ENCODE data around the gene ADPRH. TPM values are rescaled to one million over a fixed set of nuclear protein-coding genes. Genes with fewer than 3 reads are reported as not detected.

The ADPRH gene
- total and polyA plus RNA-seq, 9 donors = 4.0 to 10.3 (median 7.9) TPM

- Histone ChIP-seq H3K9me3 (replicated peaks; ENCODE audit: control insufficient read depth, low read depth, low read length) (no peaks in the 10 kb centered on the region), H3K27ac (ENCODE audit: low read length) (no peak overlapping the region), H3K27me3 (ENCODE audit: control insufficient read depth, insufficient read depth, low read length) (peaks cover 2% of the 10 kb centered on the region), H3K4me3 (ENCODE audit: low read length) (no peak overlapping the region), H3K36me3 (ENCODE audit: control insufficient read depth, insufficient read depth, low read length) (no peaks in the 10 kb centered on the region), H3K4me1 (ENCODE audit: control insufficient read depth, insufficient read depth, low read length) (no peaks in the 10 kb centered on the region)
- WGBS (ENCODE audit: insufficient coverage) = 71% methylated on average over 1 of the region's 1 CpG
- DNase-seq = no peak
Observed at GRCh38 chr3:119604878-119605277, 25.6 kb downstream of the ADPRH start.

GRCh38 chr3:119608405-119609000 lies 29.2 kb downstream of the ADPRH start:
- H3K27me3 ChIP-seq (ENCODE audit: control insufficient read depth, insufficient read depth, low read length) = peaks cover 2% of the 10 kb centered on the region
- no peaks in the 10 kb centered on the region for H3K4me1 ChIP-seq (ENCODE audit: control insufficient read depth, insufficient read depth, low read length)
- no CpG with 5 or more reads among the region's 6 CpGs for WGBS (ENCODE audit: insufficient coverage)
- DNase-seq = peak; percentile 41
- H3K36me3 ChIP-seq (ENCODE audit: control insufficient read depth, insufficient read depth, low read length) = no peaks in the 10 kb centered on the region
- H3K27ac ChIP-seq (ENCODE audit: low read length) = no peak overlapping the region
- H3K4me3 ChIP-seq (ENCODE audit: low read length) = no peak overlapping the region
- H3K9me3 ChIP-seq (replicated peaks; ENCODE audit: control insufficient read depth, low read depth, low read length) = peaks cover 2% of the 10 kb centered on the region

- Histone ChIP-seq H3K4me3 (ENCODE audit: low read length) (no peak overlapping the region), H3K4me1 (ENCODE audit: control insufficient read depth, insufficient read depth, low read length) (no peaks in the 10 kb centered on the region), H3K27ac (ENCODE audit: low read length) (no peak overlapping the region), H3K36me3 (ENCODE audit: control insufficient read depth, insufficient read depth, low read length) (no peaks in the 10 kb centered on the region), H3K9me3 (replicated peaks; ENCODE audit: control insufficient read depth, low read depth, low read length) (peaks cover 2% of the 10 kb centered on the region), H3K27me3 (ENCODE audit: control insufficient read depth, insufficient read depth, low read length) (peaks cover 2% of the 10 kb centered on the region)
- no peak for DNase-seq
- 20% methylated on average over 1 of the region's 6 CpGs for WGBS (ENCODE audit: insufficient coverage)
Observed at GRCh38 chr3:119609301-119609700, 30.0 kb downstream of the ADPRH start.

GRCh38 chr3:119611664-119612063 lies 32.4 kb downstream of the ADPRH start:
- Histone ChIP-seq H3K4me1 (ENCODE audit: control insufficient read depth, insufficient read depth, low read length) (no peaks in the 10 kb centered on the region), H3K27ac (ENCODE audit: low read length) (no peak overlapping the region), H3K36me3 (ENCODE audit: control insufficient read depth, insufficient read depth, low read length) (no peaks in the 10 kb centered on the region), H3K27me3 (ENCODE audit: control insufficient read depth, insufficient read depth, low read length) (peaks cover 2% of the 10 kb centered on the region), H3K9me3 (replicated peaks; ENCODE audit: control insufficient read depth, low read depth, low read length) (peaks cover 2% of the 10 kb centered on the region), H3K4me3 (ENCODE audit: low read length) (no peak overlapping the region)
- no peak for DNase-seq
- WGBS (ENCODE audit: insufficient coverage) = no CpG with 5 or more reads among the region's 1 CpG

- WGBS (ENCODE audit: insufficient coverage) = no CpG with 5 or more reads among the region's 1 CpG
- Histone ChIP-seq H3K27ac (ENCODE audit: low read length) (no peak overlapping the region), H3K4me3 (ENCODE audit: low read length) (no peak overlapping the region), H3K36me3 (ENCODE audit: control insufficient read depth, insufficient read depth, low read length) (no peaks in the 10 kb centered on the region), H3K27me3 (ENCODE audit: control insufficient read depth, insufficient read depth, low read length) (peaks cover 2% of the 10 kb centered on the region), H3K9me3 (replicated peaks; ENCODE audit: control insufficient read depth, low read depth, low read length) (peaks cover 2% of the 10 kb centered on the region), H3K4me1 (ENCODE audit: control insufficient read depth, insufficient read depth, low read length) (no peaks in the 10 kb centered on the region)
- no peak for DNase-seq
Observed at GRCh38 chr3:119613201-119613600, 33.9 kb downstream of the ADPRH start.

- no peaks in the 10 kb centered on the region for H3K27me3 ChIP-seq (ENCODE audit: control insufficient read depth, insufficient read depth, low read length)
- no peak overlapping the region for H3K4me3 ChIP-seq (ENCODE audit: low read length)
- H3K9me3 ChIP-seq (replicated peaks; ENCODE audit: control insufficient read depth, low read depth, low read length) = peaks cover 2% of the 10 kb centered on the region
- no peak overlapping the region for H3K27ac ChIP-seq (ENCODE audit: low read length)
- WGBS (ENCODE audit: insufficient coverage) = 100% methylated on average over 1 of the region's 4 CpGs
- no peaks in the 10 kb centered on the region for H3K4me1 ChIP-seq (ENCODE audit: control insufficient read depth, insufficient read depth, low read length)
- no peak for DNase-seq
- no peaks in the 10 kb centered on the region for H3K36me3 ChIP-seq (ENCODE audit: control insufficient read depth, insufficient read depth, low read length)
Observed at GRCh38 chr3:119613872-119614271, 34.6 kb downstream of the ADPRH start.

DNA sequence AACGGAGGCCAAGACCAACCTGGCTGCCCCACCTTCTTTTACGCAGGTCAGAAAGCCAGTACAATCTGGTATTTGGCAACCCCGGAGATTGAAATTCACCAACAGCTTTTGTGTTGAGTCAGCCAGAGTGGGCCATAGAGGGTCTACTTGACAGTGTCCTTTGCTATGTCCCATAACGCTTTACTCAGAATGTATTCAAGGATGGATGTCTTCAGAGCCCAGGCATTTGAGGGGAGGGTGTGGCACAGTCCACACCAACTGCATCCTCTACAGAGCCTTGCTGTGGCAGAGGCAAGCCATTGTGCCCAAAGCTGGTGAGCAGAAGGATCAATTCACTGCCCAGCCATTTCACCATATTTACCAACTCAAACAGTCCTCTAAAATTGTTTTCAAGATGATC lies 36.8 kb downstream of the ADPRH start:
- 94% methylated on average over 3 of the region's 4 CpGs for WGBS (ENCODE audit: insufficient coverage)
- Histone ChIP-seq H3K4me1 (ENCODE audit: control insufficient read depth, insufficient read depth, low read length) (no peaks in the 10 kb centered on the region), H3K9me3 (replicated peaks; ENCODE audit: control insufficient read depth, low read depth, low read length) (peaks cover under 1% of the 10 kb centered on the region), H3K27me3 (ENCODE audit: control insufficient read depth, insufficient read depth, low read length) (no peaks in the 10 kb centered on the region), H3K27ac (ENCODE audit: low read length) (no peak overlapping the region), H3K36me3 (ENCODE audit: control insufficient read depth, insufficient read depth, low read length) (no peaks in the 10 kb centered on the region), H3K4me3 (ENCODE audit: low read length) (no peak overlapping the region)
- no peak for DNase-seq

- Histone ChIP-seq H3K4me1 (ENCODE audit: control insufficient read depth, insufficient read depth, low read length) (peaks cover 4% of the 10 kb centered on the region), H3K27me3 (ENCODE audit: control insufficient read depth, insufficient read depth, low read length) (no peaks in the 10 kb centered on the region), H3K36me3 (ENCODE audit: control insufficient read depth, insufficient read depth, low read length) (no peaks in the 10 kb centered on the region), H3K4me3 (ENCODE audit: low read length) (no peak overlapping the region), H3K9me3 (replicated peaks; ENCODE audit: control insufficient read depth, low read depth, low read length) (no peaks in the 10 kb centered on the region), H3K27ac (ENCODE audit: low read length) (no peak overlapping the region)
- 80% methylated on average over 1 of the region's 7 CpGs for WGBS (ENCODE audit: insufficient coverage)
- no peak for DNase-seq
Observed at GRCh38 chr3:119619094-119619493, 39.8 kb downstream of the ADPRH start.

DNA sequence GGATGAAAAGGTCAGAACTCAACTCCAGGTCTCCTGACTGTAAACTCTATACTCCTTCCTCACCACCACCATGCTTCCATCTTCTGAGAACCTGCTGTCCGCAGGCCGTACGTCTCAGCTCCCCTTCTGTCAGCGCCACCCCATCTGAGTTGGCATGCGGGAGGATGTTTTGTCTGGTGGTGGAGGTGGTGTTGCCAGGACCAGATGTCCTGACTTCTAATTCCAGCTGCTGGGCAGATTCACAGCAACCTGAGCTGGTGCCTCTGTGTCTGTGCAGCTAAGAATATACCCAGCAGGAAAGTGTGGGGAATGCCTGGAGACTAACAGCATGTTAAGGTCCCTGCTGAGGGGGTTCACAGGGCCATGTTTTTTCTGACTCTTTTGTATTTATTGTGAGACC lies 41.6 kb downstream of the ADPRH start:
- Histone ChIP-seq H3K27ac (ENCODE audit: low read length) (no peak overlapping the region), H3K9me3 (replicated peaks; ENCODE audit: control insufficient read depth, low read depth, low read length) (no peaks in the 10 kb centered on the region), H3K36me3 (ENCODE audit: control insufficient read depth, insufficient read depth, low read length) (no peaks in the 10 kb centered on the region), H3K4me1 (ENCODE audit: control insufficient read depth, insufficient read depth, low read length) (peaks cover 4% of the 10 kb centered on the region), H3K4me3 (ENCODE audit: low read length) (no peak overlapping the region), H3K27me3 (ENCODE audit: control insufficient read depth, insufficient read depth, low read length) (no peaks in the 10 kb centered on the region)
- DNase-seq = no peak
- no CpG with 5 or more reads among the region's 5 CpGs for WGBS (ENCODE audit: insufficient coverage)

DNA sequence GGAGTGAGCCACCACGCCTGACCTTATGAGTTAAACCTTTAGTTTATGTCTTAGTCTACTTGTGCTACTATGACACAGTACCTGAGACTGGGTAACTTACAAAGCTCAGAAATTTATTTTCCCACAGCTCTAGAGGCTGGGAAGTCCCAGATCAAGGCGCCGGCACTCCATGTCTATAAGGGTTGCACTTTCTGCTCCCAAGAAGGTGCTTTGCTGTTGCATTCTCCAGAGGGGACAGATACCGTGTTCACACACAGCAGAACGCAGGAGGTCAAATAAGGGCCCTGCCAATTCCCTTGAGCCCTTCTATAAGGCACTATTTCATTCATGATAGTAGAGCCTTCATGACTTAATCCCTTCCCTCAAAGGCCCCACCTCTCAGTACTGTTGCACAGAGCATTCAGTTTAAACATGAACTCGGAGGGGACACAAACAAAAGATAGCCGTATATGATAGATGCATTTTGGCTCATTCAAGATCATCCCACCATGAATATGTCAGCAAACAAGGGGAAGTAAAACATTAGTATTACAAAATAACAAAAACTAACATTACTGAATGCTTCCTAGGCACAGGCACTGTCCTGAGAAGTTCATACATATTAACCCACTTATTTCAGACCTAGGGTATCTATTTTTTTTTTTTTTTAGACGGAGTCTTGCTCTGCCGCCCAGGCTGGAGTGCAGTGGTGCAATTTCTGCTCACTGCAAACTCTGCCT lies 44.9 kb downstream of the ADPRH start:
- WGBS (ENCODE audit: insufficient coverage) = 81% methylated on average over 3 of the region's 9 CpGs
- Histone ChIP-seq H3K27ac (ENCODE audit: low read length) (no peak overlapping the region), H3K4me3 (ENCODE audit: low read length) (no peak overlapping the region), H3K36me3 (ENCODE audit: control insufficient read depth, insufficient read depth, low read length) (no peaks in the 10 kb centered on the region), H3K9me3 (replicated peaks; ENCODE audit: control insufficient read depth, low read depth, low read length) (no peaks in the 10 kb centered on the region), H3K27me3 (ENCODE audit: control insufficient read depth, insufficient read depth, low read length) (no peaks in the 10 kb centered on the region), H3K4me1 (ENCODE audit: control insufficient read depth, insufficient read depth, low read length) (peaks cover 4% of the 10 kb centered on the region)
- DNase-seq = no peak

Measured in muscle of leg (tissue), 11 donors.